Ishikawa (cell line): ENCODE results near the gene HAUS2.

Experiments
- CEBPB ChIP-seq: IDR thresholded peaks from 2 replicates; pipeline ENCODE4 v1.6.1; 2012
- CREB1 ChIP-seq: IDR thresholded peaks from 2 replicates; pipeline ENCODE4 v1.6.1; 2012; ENCODE audit warnings: low read depth
- EGR1 ChIP-seq: IDR thresholded peaks from 2 replicates; pipeline ENCODE4 v1.6.1; 2012
- EP300 ChIP-seq: IDR thresholded peaks from 2 replicates; pipeline ENCODE4 v1.6.1; 2012; ENCODE audit warnings: borderline replicate concordance
- MAX ChIP-seq: IDR thresholded peaks from 2 replicates; pipeline ENCODE4 v1.6.1; 2012
- RAD21 ChIP-seq: IDR thresholded peaks from 2 replicates; pipeline ENCODE4 v1.6.1; 2012; ENCODE audit warnings: low read depth
- REST ChIP-seq: IDR thresholded peaks from 2 replicates; pipeline ENCODE4 v1.6.1; 2012; ENCODE audit warnings: low read depth, mild to moderate bottlenecking
- TAF1 ChIP-seq: IDR thresholded peaks from 2 replicates; pipeline ENCODE4 v1.6.1; 2012; ENCODE audit warnings: low read depth, mild to moderate bottlenecking
- TEAD4 ChIP-seq: IDR thresholded peaks from 2 replicates; pipeline ENCODE4 v1.6.1; 2012
- USF1 ChIP-seq: IDR thresholded peaks from 2 replicates; pipeline ENCODE4 v1.6.1; 2012

DNA sequence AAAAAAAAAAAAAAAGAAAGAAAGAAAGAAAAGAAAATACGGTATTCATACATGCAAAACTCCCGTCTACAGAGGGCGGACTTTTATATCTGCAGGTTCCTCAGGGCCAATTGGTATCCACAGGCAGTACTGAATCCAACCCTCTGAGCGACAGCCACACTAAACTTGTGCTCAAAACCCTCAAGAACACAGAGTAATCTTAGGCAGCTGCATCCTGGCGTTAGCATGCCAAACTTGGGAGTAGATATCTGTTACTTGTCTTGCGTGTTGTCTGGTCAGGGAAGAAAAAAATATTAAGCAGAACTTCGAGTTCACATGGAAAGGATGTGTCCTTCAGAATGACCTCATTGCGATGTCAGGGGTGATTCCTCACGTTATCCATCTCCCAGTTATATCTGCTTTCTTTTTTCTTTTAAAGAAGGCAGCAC lies 40.4 kb upstream of the HAUS2 start:
- TF ChIP-seq RAD21 = no peak
- no peak for TF ChIP-seq EP300
- no peak for TF ChIP-seq CEBPB
- no peak for TF ChIP-seq EGR1
- TF ChIP-seq TAF1 = no peak
- TF ChIP-seq REST = no peak
- no peak for TF ChIP-seq CREB1
- TF ChIP-seq MAX = no peak
- TF ChIP-seq USF1 = no peak
- TF ChIP-seq TEAD4 = no peak
